Loucy (cell line): ENCODE results near the gene DGKB.
A peak's percentile ranks its signal among the peaks of the same experiment; 100 is the strongest.

Source experiments
- H2AFZ ChIP-seq: fragments of 200-600 bp; sonication (generic); 2 replicates; pipeline ENCODE4 v1.6.0; 2016; ENCODE audit warnings: antibody characterized with exemption, mild to moderate bottlenecking, low read length, moderate library complexity
- H3F3A ChIP-seq: fragments of 200-600 bp; 2 replicates; pipeline ENCODE4 v1.6.0; 2016; ENCODE audit warnings: antibody characterized with exemption, low read depth, mild to moderate bottlenecking
- H3K27me3 ChIP-seq: fragments of 200-600 bp; sonication (generic); 2 replicates; pipeline ENCODE4 v1.6.1; 2014; ENCODE audit warnings: low read length, mild to moderate bottlenecking; ENCODE audit not compliant: insufficient read depth, poor library complexity, severe bottlenecking
- H3K36me3 ChIP-seq: fragments of 200-600 bp; sonication (generic); 2 replicates; pipeline ENCODE4 v1.6.1; 2016; ENCODE audit warnings: low read length; ENCODE audit not compliant: insufficient read depth
- H3K4me1 ChIP-seq: fragments of 200-600 bp; sonication (generic); 2 replicates; pipeline ENCODE4 v1.5.1; 2014; ENCODE audit warnings: low read length, mild to moderate bottlenecking; ENCODE audit not compliant: insufficient read depth, poor library complexity, severe bottlenecking
- H3K4me2 ChIP-seq: fragments of 200-600 bp; sonication (generic); 2 replicates; pipeline ENCODE4 v1.6.0; 2014; ENCODE audit warnings: antibody characterized with exemption, low read length, low read depth, mild to moderate bottlenecking; ENCODE audit not compliant: poor library complexity, severe bottlenecking
- H3K4me3 ChIP-seq: fragments of 200-600 bp; sonication (generic); 2 replicates; pipeline ENCODE4 v1.5.1; 2014; ENCODE audit warnings: low read length, mild to moderate bottlenecking, mixed read lengths; ENCODE audit not compliant: poor library complexity, severe bottlenecking
- H3K79me2 ChIP-seq: fragments of 200-600 bp; sonication (generic); 2 replicates; pipeline ENCODE4 v1.6.1; 2014; ENCODE audit warnings: low read length; ENCODE audit not compliant: insufficient read depth
- H3K9ac ChIP-seq: fragments of 200-600 bp; sonication (generic); 2 replicates; pipeline ENCODE4 v1.6.0; 2014; ENCODE audit warnings: mild to moderate bottlenecking, low read depth, low read length, moderate library complexity; ENCODE audit not compliant: poor library complexity, severe bottlenecking
- H3K9me2 ChIP-seq: fragments of 200-600 bp; sonication (generic); replicated peaks from 2 replicates; pipeline ENCODE4 v1.6.1; 2016; ENCODE audit warnings: low read depth, low read length, mixed read lengths
- H3K9me3 ChIP-seq: fragments of 200-600 bp; sonication (generic); 2 replicates; pipeline ENCODE4 v1.6.1; 2014; ENCODE audit warnings: mild to moderate bottlenecking, antibody characterized with exemption, low read length, low read depth; ENCODE audit not compliant: insufficient read depth
- H4K20me1 ChIP-seq: fragments of 200-600 bp; sonication (generic); 2 replicates; pipeline ENCODE4 v1.6.0; 2014; ENCODE audit warnings: antibody characterized with exemption, low read length, mild to moderate bottlenecking; ENCODE audit not compliant: insufficient read depth, poor library complexity, severe bottlenecking
- EZH2phosphoT487 ChIP-seq: fragments of 200-600 bp; IDR thresholded peaks from 2 replicates; pipeline ENCODE4 v1.6.1; 2018; ENCODE audit warnings: antibody characterized with exemption, mild to moderate bottlenecking, moderate library complexity, borderline replicate concordance
- TF ChIP-seq, protein P1 (sequence below): fragments of 200-600 bp; sonication (generic); conservative IDR thresholded peaks from 2 replicates; pipeline ENCODE4 v1.5.1; 2014; ENCODE audit warnings: mild to moderate bottlenecking, antibody characterized with exemption, low read length

Gene DGKB

DNA sequence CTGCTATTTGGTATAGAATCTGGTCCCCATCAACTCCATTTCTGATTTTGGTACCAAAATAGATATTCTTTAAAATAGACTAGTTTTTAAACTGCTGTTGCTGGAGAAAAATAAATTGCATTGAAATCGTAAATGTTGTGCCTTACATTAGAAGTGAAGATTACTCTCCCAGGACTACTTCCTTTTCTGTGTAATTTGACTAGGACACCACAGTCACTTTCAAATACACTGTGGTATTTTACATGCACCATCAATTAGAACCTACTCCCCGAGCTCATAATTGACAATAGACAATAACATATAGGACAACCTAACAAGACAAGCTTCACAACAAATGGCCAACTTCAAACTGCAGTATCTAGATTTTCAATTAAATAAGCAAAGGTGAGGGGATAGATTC, 211.5 kb downstream of the DGKB start:
- H3K4me3 ChIP-seq: no peak overlapping the region
- no peaks in the 10 kb centered on the region for H4K20me1 ChIP-seq
- H3K79me2 ChIP-seq: no peaks in the 10 kb centered on the region
- no peaks in the 10 kb centered on the region for H3K36me3 ChIP-seq
- H3K4me1 ChIP-seq: no peaks in the 10 kb centered on the region
- TF ChIP-seq, protein P1, sequence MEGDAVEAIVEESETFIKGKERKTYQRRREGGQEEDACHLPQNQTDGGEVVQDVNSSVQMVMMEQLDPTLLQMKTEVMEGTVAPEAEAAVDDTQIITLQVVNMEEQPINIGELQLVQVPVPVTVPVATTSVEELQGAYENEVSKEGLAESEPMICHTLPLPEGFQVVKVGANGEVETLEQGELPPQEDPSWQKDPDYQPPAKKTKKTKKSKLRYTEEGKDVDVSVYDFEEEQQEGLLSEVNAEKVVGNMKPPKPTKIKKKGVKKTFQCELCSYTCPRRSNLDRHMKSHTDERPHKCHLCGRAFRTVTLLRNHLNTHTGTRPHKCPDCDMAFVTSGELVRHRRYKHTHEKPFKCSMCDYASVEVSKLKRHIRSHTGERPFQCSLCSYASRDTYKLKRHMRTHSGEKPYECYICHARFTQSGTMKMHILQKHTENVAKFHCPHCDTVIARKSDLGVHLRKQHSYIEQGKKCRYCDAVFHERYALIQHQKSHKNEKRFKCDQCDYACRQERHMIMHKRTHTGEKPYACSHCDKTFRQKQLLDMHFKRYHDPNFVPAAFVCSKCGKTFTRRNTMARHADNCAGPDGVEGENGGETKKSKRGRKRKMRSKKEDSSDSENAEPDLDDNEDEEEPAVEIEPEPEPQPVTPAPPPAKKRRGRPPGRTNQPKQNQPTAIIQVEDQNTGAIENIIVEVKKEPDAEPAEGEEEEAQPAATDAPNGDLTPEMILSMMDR: no peak
- TF ChIP-seq EZH2phosphoT487: no peak
- no peak overlapping the region for H2AFZ ChIP-seq
- H3K9me2 ChIP-seq: no peaks in the 10 kb centered on the region
- H3K9ac ChIP-seq: no peak overlapping the region
- no peaks in the 10 kb centered on the region for H3K9me3 ChIP-seq
- no peaks in the 10 kb centered on the region for H3F3A ChIP-seq
- no peaks in the 10 kb centered on the region for H3K27me3 ChIP-seq
- H3K4me2 ChIP-seq: no peak overlapping the region

DNA sequence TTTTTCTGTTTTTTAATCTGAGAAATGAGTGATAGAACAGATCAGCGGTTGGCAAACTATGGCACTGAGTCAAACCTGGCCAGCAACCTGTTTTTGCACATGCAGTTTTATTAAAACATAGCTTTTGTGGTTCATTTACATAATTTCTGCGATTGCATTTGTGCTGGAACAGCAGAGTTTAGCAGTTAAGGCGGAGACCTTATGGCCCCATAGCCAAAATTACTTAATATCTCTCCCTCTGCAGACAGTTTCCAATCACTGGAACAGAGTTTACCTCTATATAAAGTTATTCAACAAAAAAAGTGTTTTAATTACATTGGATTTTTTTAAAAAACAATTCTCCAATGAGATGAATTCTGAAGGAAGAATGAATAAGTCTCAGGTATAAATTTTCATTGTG, 212.1 kb downstream of the DGKB start:
- Histone ChIP-seq H3K27me3 (no peaks in the 10 kb centered on the region), H3K9me3 (no peaks in the 10 kb centered on the region), H3K4me2 (no peak overlapping the region), H2AFZ (peak overlapping the region; percentile 12; the same call in 1 of the 2 replicates), H3K4me3 (no peak overlapping the region), H3K9me2 (no peaks in the 10 kb centered on the region), H3K9ac (no peak overlapping the region), H3K79me2 (no peaks in the 10 kb centered on the region), H3K36me3 (no peaks in the 10 kb centered on the region), H3F3A (no peaks in the 10 kb centered on the region), H3K4me1 (no peaks in the 10 kb centered on the region), H4K20me1 (no peaks in the 10 kb centered on the region)
- TF ChIP-seq, protein P1: no peak
- TF ChIP-seq EZH2phosphoT487: no peak

DNA sequence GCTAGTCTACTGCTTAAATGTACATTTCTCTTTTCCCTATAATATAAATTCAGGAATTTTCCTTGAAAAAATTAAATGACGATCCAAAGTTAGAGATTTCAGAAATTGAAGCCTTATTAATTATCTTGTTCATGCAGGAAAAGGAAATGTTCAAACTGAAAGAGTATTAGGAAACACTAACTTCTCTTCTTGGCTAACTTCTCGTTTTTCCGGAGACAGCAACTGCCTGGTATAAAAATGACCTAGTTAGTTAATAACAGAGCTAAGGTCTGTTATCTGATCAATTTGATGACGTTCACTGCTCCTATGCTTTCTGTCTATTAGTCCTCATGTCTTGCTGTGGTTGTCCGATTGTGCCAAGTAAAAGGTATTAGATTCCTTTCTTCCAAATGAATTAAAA, 212.5 kb downstream of the DGKB start:
- TF ChIP-seq EZH2phosphoT487: no peak
- TF ChIP-seq, protein P1: no peak
- Histone ChIP-seq H3F3A (no peaks in the 10 kb centered on the region), H3K9me3 (no peaks in the 10 kb centered on the region), H3K4me3 (no peak overlapping the region), H3K9me2 (no peaks in the 10 kb centered on the region), H3K36me3 (no peaks in the 10 kb centered on the region), H3K79me2 (no peaks in the 10 kb centered on the region), H3K4me2 (no peak overlapping the region), H4K20me1 (no peaks in the 10 kb centered on the region), H3K4me1 (no peaks in the 10 kb centered on the region), H3K9ac (no peak overlapping the region), H2AFZ (peak overlapping the region; percentile 12; the same call in 1 of the 2 replicates), H3K27me3 (no peaks in the 10 kb centered on the region)
